Upper lobe of left lung (tissue), 6 donors: ENCODE data around the gene CEP43. TPM values are rescaled to one million over a fixed set of nuclear protein-coding genes. Genes with fewer than 3 reads are reported as not detected.
A peak's percentile ranks its signal among the peaks of the same experiment; 100 is the strongest.
"Not testable (repeated sequence)": the region's sequence is repeated elsewhere in the genome, so short reads cannot be mapped to it uniquely, and the experiment has no call there.

Experiments used
- ATAC-seq, 2 donors: fragments of 200-7000 bp; cut with Tn5 transposase; one replicate each; pipeline ENCODE4 v1.9.1; 2022; ENCODE audit warnings: mild to moderate bottlenecking in 2 of 2, moderate library complexity in 2 of 2; ENCODE audit not compliant: low FRiP score in 2 of 2
- DNase-seq, 2 donors: peaks; one replicate each; pipeline ENCODE4 v3.0.0-alpha.2; 2019 to 2020
- H3K27ac ChIP-seq, 4 donors: fragments of 200-600 bp; sonication (generic); one replicate each; pipeline ENCODE4 v1.5.1; 2016 to 2019
- H3K27me3 ChIP-seq, 4 donors: fragments of 200-600 bp; sonication (generic); one replicate each; pipeline ENCODE4 v1.5.1; 2017 to 2019
- H3K36me3 ChIP-seq, 4 donors: fragments of 200-600 bp; sonication (generic); one replicate each; pipeline ENCODE4 v1.5.1; 2016 to 2019
- H3K4me1 ChIP-seq, 4 donors: fragments of 200-600 bp; sonication (generic); one replicate each; pipeline ENCODE4 v1.5.1; 2018 to 2019
- H3K4me3 ChIP-seq, 4 donors: fragments of 200-600 bp; sonication (generic); one replicate each; pipeline ENCODE4 v1.5.1; 2017 to 2019; ENCODE audit warnings: mild to moderate bottlenecking in 2 of 4, moderate library complexity in 1 of 4
- H3K9me3 ChIP-seq, 4 donors: fragments of 200-600 bp; sonication (generic); one replicate each; pipeline ENCODE4 v1.5.1; 2018 to 2019
- CTCF ChIP-seq, 6 experiments: fragments of 450-650 bp in 4 of 6; fragments of 200-600 bp in 2 of 6; sonication (generic) in 2 of 6; IDR thresholded peaks; one replicate each; pipeline ENCODE4 v1.5.1; 2016 to 2019; ENCODE audit warnings: antibody characterized with exemption in 6 of 6
- EP300 ChIP-seq, 4 donors: sonication (generic); formaldehyde crosslinking; IDR thresholded peaks; one replicate each; pipeline ENCODE4 v1.5.1; 2017; ENCODE audit warnings: antibody characterized with exemption in 4 of 4, control low read depth in 2 of 4
- POLR2A ChIP-seq, 4 donors: fragments of 450-650 bp; IDR thresholded peaks; one replicate each; pipeline ENCODE4 v1.5.1; 2016 to 2017; ENCODE audit warnings: antibody characterized with exemption in 4 of 4, mild to moderate bottlenecking in 2 of 4
- POLR2AphosphoS5 ChIP-seq, 2 donors: sonication (generic); formaldehyde crosslinking; IDR thresholded peaks; one replicate each; pipeline ENCODE4 v1.5.1; 2017; ENCODE audit warnings: antibody characterized with exemption in 2 of 2
- WGBS, 2 donors: methylation state at CpG; one replicate each; pipeline ENCODE4 v1.1.5; 2017 to 2018; 5-methylcytosine and 5-hydroxymethylcytosine counted together
- total RNA-seq, 6 donors: library from RNA; depleted of rRNA in 4 of 6; stranded (reverse); fragments of >200 nt in 4 of 6; gene quantifications; one replicate each; pipeline versions ENCODE4 v1.1.0 to v1.2.1, GENCODE V29; 2016 to 2021
- donor health status: DM: no; HTN: no; CAD: no; lungs with moderate emphysema.
- donor health status: DM: no; HTN: yes; CAD: no; lungs with severe emphysema.

The CEP43 gene
- total RNA-seq, result 10 to 100 TPM in 4 of 6 donors, 1 to 10 TPM in 2; 7.8 to 70.2 (median 14.1) TPM

- Histone ChIP-seq H3K36me3 (no peaks in the 10 kb centered on the region), H3K4me3 (peak within 1 kb of the TSS; percentile 87 to 98 (median 91)), H3K27ac (peak within 1 kb of the TSS; percentile 68 to 85 (median 70)), H3K4me1 (peaks cover 7 to 26% (median 15%) of the 10 kb centered on the region in 4 donors), H3K9me3 (no peaks in the 10 kb centered on the region), H3K27me3 (no peaks in the 10 kb centered on the region)
- peak; percentile 98 to 99 for ATAC-seq
- no peak for TF ChIP-seq EP300 (IDR thresholded peaks at IDR 0.05)
- peak; percentile 43 to 44 for TF ChIP-seq POLR2AphosphoS5 (IDR thresholded peaks at IDR 0.05)
- peak in 3 of 6 experiments; percentile 27 to 49 (median 41) for TF ChIP-seq CTCF (IDR thresholded peaks at IDR 0.05)
- peak in 1 of 4 donors; percentile 73 for TF ChIP-seq POLR2A (IDR thresholded peaks at IDR 0.05)
- 0 to 1% methylated on average over 4 to 62 of the region's 93 CpGs for WGBS, 2 donors
- DNase-seq, result peak; percentile 96 to 99
Observed at GRCh38 chr6:166999145-166999883, at the start of gene CEP43. Gene CEP43 (plus strand): TSS chr6:166999397. CDS start chr6:166999413, 16 bp downstream.

- DNase-seq (no peak), ATAC-seq (peak in 1 of 2 donors; percentile 45)
- Histone ChIP-seq H3K36me3 (peaks cover 7 to 32% (median 9%) of the 10 kb centered on the region in 4 donors), H3K4me3 (no peak overlapping the region), H3K4me1 (peaks cover 13 to 26% (median 17%) of the 10 kb centered on the region in 4 donors), H3K27ac (peak overlapping the region; percentile 71 to 87 (median 84)), H3K9me3 (no peaks in the 10 kb centered on the region), H3K27me3 (no peaks in the 10 kb centered on the region)
- 56 to 63% methylated on average over 9 of the region's 9 CpGs for WGBS, 2 donors
- TF ChIP-seq EP300 (IDR thresholded peaks at IDR 0.05) (no peak), POLR2A (IDR thresholded peaks at IDR 0.05) (no peak), CTCF (IDR thresholded peaks at IDR 0.05) (peak in 1 of 6 experiments; percentile 7)
Observed at GRCh38 chr6:166949528-166950442, 49.4 kb upstream of the CEP43 start.

- no peak for TF ChIP-seq EP300 (IDR thresholded peaks at IDR 0.05)
- peak in 1 of 4 donors; percentile 36 for TF ChIP-seq POLR2A (IDR thresholded peaks at IDR 0.05)
- H3K27ac ChIP-seq, result peak overlapping the region; percentile 71 to 87 (median 84)
- no peak overlapping the region for H3K4me3 ChIP-seq
- WGBS, 2 donors, result 80 to 88% methylated on average over 9 to 10 of the region's 10 CpGs
- ATAC-seq (peak; percentile 16 to 62), DNase-seq (peak in 1 of 2 donors; percentile 32)
- H3K4me1 ChIP-seq, result peaks cover 19 to 31% (median 20%) of the 10 kb centered on the region in 4 donors
- H3K9me3 ChIP-seq, result no peaks in the 10 kb centered on the region
- H3K27me3 ChIP-seq, result no peaks in the 10 kb centered on the region
- peaks cover 7 to 28% (median 9%) of the 10 kb centered on the region in 4 donors for H3K36me3 ChIP-seq
Observed at GRCh38 chr6:166950443-166950821, 48.8 kb upstream of the CEP43 start.

- H3K4me3 ChIP-seq, result peak overlapping the region in 3 of 4 donors; percentile 9 to 38 (median 18)
- peaks cover 21 to 38% (median 23%) of the 10 kb centered on the region in 4 donors for H3K4me1 ChIP-seq
- not testable (repeated sequence) for H3K27me3 ChIP-seq, H3K9me3 ChIP-seq
- peak in 1 of 2 donors; percentile 40 for ATAC-seq
- peak; percentile 62 to 79 (median 72) for TF ChIP-seq CTCF (IDR thresholded peaks at IDR 0.05)
- peak in 2 of 4 donors; percentile 18 to 25 for TF ChIP-seq POLR2A (IDR thresholded peaks at IDR 0.05)
- peak in 1 of 2 donors; percentile 8 for TF ChIP-seq POLR2AphosphoS5 (IDR thresholded peaks at IDR 0.05)
- DNase-seq, result peak in 1 of 2 donors; percentile 83
- WGBS, 2 donors, result 58 to 60% methylated on average over 17 of the region's 17 CpGs
- H3K27ac ChIP-seq, result peak overlapping the region; percentile 71 to 87 (median 84)
- H3K36me3 ChIP-seq, result peaks cover 4 to 23% (median 6%) of the 10 kb centered on the region in 4 donors
Observed at GRCh38 chr6:166950892-166951669, 48.1 kb upstream of the CEP43 start.
